ENCODE results near the gene CSMD2. TPM values are rescaled to one million over a fixed set of nuclear protein-coding genes. Genes with fewer than 3 reads are reported as not detected.
A peak's percentile ranks its signal among the peaks of the same experiment; 100 is the strongest.

The CSMD2 gene
- total RNA-seq: 0.47 TPM
- polyA plus RNA-seq (ENCODE audit: insufficient read depth, low read depth, low replicate concordance): not detected
- long read RNA-seq, donor 1: 0 reads
- long read RNA-seq, donor 2: 0 reads
- long read RNA-seq, donor 3: 0 reads
- long read RNA-seq, donor 4: 0 reads
- long read RNA-seq, donor 5: 0 reads
- long read RNA-seq, donor 6: 0 reads
- long read RNA-seq, donor 7, partial matches to known transcripts: 0 of 1 reads
- long read RNA-seq, donor 7, other reads (novel, unspliced or antisense): 1 of 1 reads
- long read RNA-seq, donor 8: 0 reads
- long read RNA-seq, donor 9: 0 reads
- long read RNA-seq, donor 10: 0 reads

- intact Hi-C loops (cut with DNase I): no loop called here
- peaks cover 49% of the 10 kb centered on the region for H3K27me3 ChIP-seq (ENCODE audit: control insufficient read depth, insufficient read depth, low read length)
- no peak for TF ChIP-seq CTCF (IDR thresholded peaks at IDR 0.05; ENCODE audit: borderline replicate concordance, extremely low read depth, insufficient read depth)
- H3K4me1 ChIP-seq (ENCODE audit: control insufficient read depth in 2 of 3, insufficient read depth in 2 of 3, low read depth in 1 of 3, low read length in 3 of 3): peaks cover 0 to 11% (median 0%) of the 10 kb centered on the region in 3 donors
- H3K27ac ChIP-seq (ENCODE audit: low read depth in 2 of 2, low read length in 2 of 2): no peak within 1 kb of the TSS
- no peak within 1 kb of the TSS for H3K9ac ChIP-seq (ENCODE audit: low read length in 3 of 3)
- H3K9me3 ChIP-seq (ENCODE audit: control insufficient read depth in 2 of 3, insufficient read depth in 1 of 3, low read length in 3 of 3): no peaks in the 10 kb centered on the region
- H3K4me3 ChIP-seq (ENCODE audit: low read length in 3 of 3): peak within 1 kb of the TSS in 1 of 3 donors; percentile 54
- DNase-seq (peak; percentile 54 to 80 (median 69)), FAIRE-seq (no peak)
- no peaks in the 10 kb centered on the region for H3K36me3 ChIP-seq (ENCODE audit: control insufficient read depth in 2 of 3, insufficient read depth in 3 of 3, low read length in 3 of 3)
These were observed at the start of gene CSMD2 for GRCh38 chr1:34164771-34165391. Gene CSMD2 (minus strand): TSS chr1:34165230. CDS start chr1:34165097, 133 bp downstream.

GRCh38 chr1:34213956-34214355, 48.9 kb upstream of the CSMD2 start:
- Histone ChIP-seq H3K9me3 (ENCODE audit: control insufficient read depth in 2 of 3, insufficient read depth in 1 of 3, low read length in 3 of 3) (no peaks in the 10 kb centered on the region), H3K36me3 (ENCODE audit: control insufficient read depth in 2 of 3, insufficient read depth in 3 of 3, low read length in 3 of 3) (no peaks in the 10 kb centered on the region), H3K27me3 (ENCODE audit: control insufficient read depth, insufficient read depth, low read length) (no peaks in the 10 kb centered on the region), H3K4me3 (ENCODE audit: low read length in 3 of 3) (no peak overlapping the region), H3K4me1 (ENCODE audit: control insufficient read depth in 2 of 3, insufficient read depth in 2 of 3, low read depth in 1 of 3, low read length in 3 of 3) (no peaks in the 10 kb centered on the region), H3K9ac (ENCODE audit: low read length in 3 of 3) (no peak overlapping the region), H3K27ac (ENCODE audit: low read depth in 2 of 2, low read length in 2 of 2) (no peak overlapping the region)
- TF ChIP-seq CTCF (IDR thresholded peaks at IDR 0.05; ENCODE audit: borderline replicate concordance, extremely low read depth, insufficient read depth): no peak
- DNase-seq: no peak
- intact Hi-C loops (cut with DNase I): no loop called here
- FAIRE-seq: no peak

GRCh38 chr1:34212673-34213072, 47.6 kb upstream of the CSMD2 start:
- H3K9ac ChIP-seq (ENCODE audit: low read length in 3 of 3): no peak overlapping the region
- no peak overlapping the region for H3K27ac ChIP-seq (ENCODE audit: low read depth in 2 of 2, low read length in 2 of 2)
- FAIRE-seq: no peak
- no peak overlapping the region for H3K4me3 ChIP-seq (ENCODE audit: low read length in 3 of 3)
- no peaks in the 10 kb centered on the region for H3K9me3 ChIP-seq (ENCODE audit: control insufficient read depth in 2 of 3, insufficient read depth in 1 of 3, low read length in 3 of 3)
- H3K4me1 ChIP-seq (ENCODE audit: control insufficient read depth in 2 of 3, insufficient read depth in 2 of 3, low read depth in 1 of 3, low read length in 3 of 3): no peaks in the 10 kb centered on the region
- no peaks in the 10 kb centered on the region for H3K27me3 ChIP-seq (ENCODE audit: control insufficient read depth, insufficient read depth, low read length)
- intact Hi-C loops (cut with DNase I): no loop called here
- no peaks in the 10 kb centered on the region for H3K36me3 ChIP-seq (ENCODE audit: control insufficient read depth in 2 of 3, insufficient read depth in 3 of 3, low read length in 3 of 3)
- no peak for TF ChIP-seq CTCF (IDR thresholded peaks at IDR 0.05; ENCODE audit: borderline replicate concordance, extremely low read depth, insufficient read depth)
- DNase-seq: no peak

All from kidney (tissue), 22 donors.